ENCODE results near the gene CASR.

DNA sequence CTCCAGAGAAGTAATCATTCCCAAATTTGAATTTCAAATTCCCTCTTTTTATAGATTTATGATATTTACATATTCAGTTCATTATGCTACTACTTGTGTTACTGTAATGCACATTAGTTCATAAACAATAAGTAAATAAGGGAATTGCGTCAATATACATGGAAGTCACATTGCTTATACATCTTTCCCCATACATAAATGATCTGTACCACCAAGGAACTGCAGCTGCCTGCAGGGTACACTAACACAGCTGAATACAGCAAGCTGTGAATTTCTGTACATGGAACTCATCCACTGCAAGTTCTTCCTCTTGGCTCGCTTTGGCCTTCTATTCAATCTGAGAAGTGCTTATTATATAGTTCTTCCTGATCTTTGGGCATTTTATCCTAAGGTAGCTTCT, 15.5 kb downstream of the CASR start:
- no peak for TF ChIP-seq CTCF (IDR thresholded peaks at IDR 0.05)
- TF ChIP-seq ZFX (IDR thresholded peaks at IDR 0.05; ENCODE audit: borderline replicate concordance) = no peak

Data from 22Rv1 (cell line).